Stimulated activated CD8-positive, alpha-beta memory T cell treated with anti-CD3 and anti-CD28 coated beads, Interleukin-2, amount 100 ng/mL, for 48 hours (primary cell): ENCODE data around the gene GSS.

Source experiments
- DNase-seq, 2 donors: peaks; one replicate each; pipeline ENCODE4 v3.0.0-alpha.2; 2020; ENCODE audit warnings: low read depth in 2 of 2

The GSS gene

GRCh38 chr20:34978092-34978744 is 22.6 kb upstream of the GSS start:
- DNase-seq = no peak

- no peak for DNase-seq
Measured at GRCh38 chr20:34977365-34978091, 21.9 kb upstream of the GSS start.

GRCh38 chr20:34976286-34976685 is 20.7 kb upstream of the GSS start:
- DNase-seq = no peak

- DNase-seq = no peak
Measured at GRCh38 chr20:34974246-34974645, 18.6 kb upstream of the GSS start.

- no peak for DNase-seq
Measured at GRCh38 chr20:34971561-34972235, 16.1 kb upstream of the GSS start.

- no peak for DNase-seq
Measured at GRCh38 chr20:34970846-34971560, 15.4 kb upstream of the GSS start.

- DNase-seq = no peak
Measured at GRCh38 chr20:34970193-34970840, 14.7 kb upstream of the GSS start.

- DNase-seq = no peak
Measured at GRCh38 chr20:34968042-34968775, 12.6 kb upstream of the GSS start.

GRCh38 chr20:34967421-34967820 is 11.8 kb upstream of the GSS start:
- DNase-seq = no peak

GRCh38 chr20:34965051-34965450 is 9.4 kb upstream of the GSS start:
- no peak for DNase-seq

- no peak for DNase-seq
Measured at GRCh38 chr20:34964486-34964885, 8.9 kb upstream of the GSS start.

- DNase-seq = no peak
Measured at GRCh38 chr20:34956751-34957472, 1.3 kb upstream of the GSS start.

- DNase-seq = no peak
Measured at GRCh38 chr20:34956041-34956458, 444 bp upstream of the GSS start.

GRCh38 chr20:34954904-34955230 is 739 bp downstream of the GSS start:
- DNase-seq = no peak

- DNase-seq = no peak
Measured at GRCh38 chr20:34953960-34954359, 1.6 kb downstream of the GSS start.

GRCh38 chr20:34952671-34953070 is 2.9 kb downstream of the GSS start:
- no peak for DNase-seq

GRCh38 chr20:34951652-34952051 is 4.0 kb downstream of the GSS start:
- DNase-seq = no peak

- DNase-seq = no peak
Measured at GRCh38 chr20:34951252-34951651, 4.4 kb downstream of the GSS start.

GRCh38 chr20:34949120-34949519 is 6.5 kb downstream of the GSS start:
- no peak for DNase-seq

- no peak for DNase-seq
Measured at GRCh38 chr20:34948030-34948429, 7.6 kb downstream of the GSS start.

- DNase-seq = no peak
Measured at GRCh38 chr20:34947336-34947735, 8.3 kb downstream of the GSS start.
